K562 (cell line): Measurements from ENCODE around the gene CENPP. TPM values are rescaled to one million over a fixed set of nuclear protein-coding genes. Genes with fewer than 3 reads are reported as not detected.

Source experiments
- ATF3 ChIP-seq, 2 experiments: fragments of 450-650 bp in 1 of 2; sonication (generic) in 1 of 2; formaldehyde crosslinking in 1 of 2; IDR thresholded peaks in 1 of 2; conservative IDR thresholded peaks in 1 of 2; 2 replicates each; pipeline versions ENCODE4 v1.6.1 to v1.8.1; 2016 to 2023; ENCODE audit warnings: mild to moderate bottlenecking in 2 of 2, moderate library complexity in 2 of 2, inconsistent platforms in 1 of 2, missing genetic modification reagents in 1 of 2
- BRD4 ChIP-seq: fragments of 200-600 bp; sonication (generic); IDR thresholded peaks from 2 replicates; pipeline ENCODE4 v1.6.1; 2017; ENCODE audit warnings: inconsistent platforms
- ID3 ChIP-seq, 2 experiments: fragments of 250-450 bp in 1 of 2; fragments of 450-650 bp in 1 of 2; sonication (Bioruptor Pico) in 1 of 2; IDR thresholded peaks; 2 replicates each; pipeline versions ENCODE4 v1.6.1 to v1.8.0; 2016 to 2021; ENCODE audit warnings: mild to moderate bottlenecking in 2 of 2, moderate library complexity in 2 of 2, missing compliant biosample characterization in 1 of 2, missing genetic modification characterization in 1 of 2
- MED1 ChIP-seq: sonication (generic); formaldehyde crosslinking; IDR thresholded peaks from 2 replicates; pipeline ENCODE4 v1.8.1; 2023; ENCODE audit warnings: missing genetic modification reagents, borderline replicate concordance
- POLR2H ChIP-seq: IDR thresholded peaks from 2 replicates; pipeline ENCODE4 v1.6.1; 2016; ENCODE audit warnings: missing genetic modification characterization, low read depth, mild to moderate bottlenecking, control low read depth, missing compliant biosample characterization, moderate library complexity
- RBFOX2 ChIP-seq: fragments of 200-400 bp; formaldehyde crosslinking; IDR thresholded peaks from 2 replicates; pipeline ENCODE4 v1.6.1; 2017; ENCODE audit warnings: low read depth, mild to moderate bottlenecking, low read length, moderate library complexity
- SIN3B ChIP-seq: fragments of 450-650 bp; IDR thresholded peaks from 2 replicates; pipeline ENCODE4 v1.6.1; 2017; ENCODE audit warnings: low read depth, mild to moderate bottlenecking, moderate library complexity
- TAL1 ChIP-seq: fragments of 450-650 bp; IDR thresholded peaks from 2 replicates; pipeline ENCODE4 v1.6.1; 2016; ENCODE audit warnings: mild to moderate bottlenecking
- ZFP36 ChIP-seq: fragments of 150-350 bp; IDR thresholded peaks from 2 replicates; pipeline ENCODE4 v1.6.1; 2018; ENCODE audit warnings: low read length, low read depth; ENCODE audit not compliant: partially characterized antibody
- ZFP91 ChIP-seq: sonication (generic); formaldehyde crosslinking; IDR thresholded peaks from 2 replicates; pipeline ENCODE4 v1.8.0; 2022; ENCODE audit warnings: mild to moderate bottlenecking, missing genetic modification reagents
- ZNF3 ChIP-seq: fragments of 250-450 bp; sonication (Bioruptor Pico); IDR thresholded peaks from 2 replicates; pipeline ENCODE4 v1.5.0; 2021; ENCODE audit warnings: mild to moderate bottlenecking, moderate library complexity
- ZNF436 ChIP-seq: fragments of 250-450, 450-650 bp; sonication (Bioruptor Pico); formaldehyde crosslinking; IDR thresholded peaks from 2 replicates; pipeline ENCODE4 v1.7.0; 2020; ENCODE audit warnings: mild to moderate bottlenecking
- ZNF586 ChIP-seq: fragments of 450-650 bp; formaldehyde crosslinking; conservative IDR thresholded peaks from 2 replicates; pipeline ENCODE4 v1.4.0; 2020; ENCODE audit warnings: mild to moderate bottlenecking, moderate library complexity
- ZNF609 ChIP-seq: sonication (generic); formaldehyde crosslinking; IDR thresholded peaks from 2 replicates; pipeline ENCODE4 v1.8.1; 2023; ENCODE audit warnings: missing genetic modification reagents, mild to moderate bottlenecking, borderline replicate concordance
- polyA plus RNA-seq, 8 experiments: library from polyadenylated mRNA; depleted of rRNA in 4 of 8; stranded (reverse) in 5 of 8; unstranded in 3 of 8; fragments of >200 nt; fragmentation: Nextera tagmentation in 2 of 8; fragmentation: Illumina TruSeq in 1 of 8; extraction: Ambion mirVana in 2 of 8; extraction: Trizol in 1 of 8; gene quantifications; 2 replicates each; pipeline versions ENCODE4 v1.2.1 to v1.2.3, GENCODE V29; 2011 to 2014; ENCODE audit warnings: inconsistent platforms in 1 of 8, missing spikeins in 1 of 8
- total RNA-seq, 7 experiments: library from RNA; depleted of rRNA in 6 of 7; stranded (reverse); fragments of >200 nt in 6 of 7; fragmentation: Illumina TruSeq in 2 of 7; extraction: Trizol in 2 of 7; gene quantifications; 2 replicates each; pipeline versions ENCODE4 v1.2.1 to v1.2.3, GENCODE V29; 2011 to 2021; ENCODE audit warnings: low replicate concordance in 1 of 7

Gene CENPP
- total and polyA plus RNA-seq, 9 of the 15 experiments (the other 6 are each of a cell fraction or from before 2014, with no cell fraction given), result 8.0 to 28.5 (median 17.9) TPM

GRCh38 chr9:92293452-92294296 lies 32.1 kb upstream of the CENPP start, which contains the start of gene IARS1 (continued):
- TF ChIP-seq ATF3 (IDR thresholded peaks at IDR 0.05), result peak; percentile 99
- peak; percentile 99 for TF ChIP-seq ATF3 (CRISPR knock-in tag; conservative IDR thresholded peaks at IDR 0.05)
- no peak for TF ChIP-seq TAL1
- TF ChIP-seq ZNF609, result 0 out of 2 replicates have a peak, but pooled peaks have one; percentile 21
- no peak for TF ChIP-seq ZNF436 (CRISPR knock-in tag)
- peak; percentile 90 for TF ChIP-seq SIN3B
- TF ChIP-seq ZFP91, result no peak; the same call in 1 of the 2 replicates
- TF ChIP-seq POLR2H, result peak; percentile 93
- TF ChIP-seq ZNF3 (CRISPR knock-in tag), result no peak
- TF ChIP-seq BRD4, result peak; percentile 98
- TF ChIP-seq RBFOX2, result peak; percentile 97
- no peak for TF ChIP-seq ID3 (CRISPR knock-in tag; IDR thresholded peaks at IDR 0.05)
- peak; percentile 82; the same call in 1 of the 2 replicates for TF ChIP-seq ID3 (tag; IDR thresholded peaks at IDR 0.05)
- TF ChIP-seq ZFP36, result peak; percentile 9
- TF ChIP-seq ZNF586 (CRISPR knock-in tag), result peak; percentile 92
- TF ChIP-seq MED1, result no peak
